Body of pancreas (tissue), 4 donors: ENCODE measurements around the gene ARAP2.

Source experiments
- CTCF ChIP-seq, 7 experiments: fragments of 450-650 bp in 4 of 7; fragments of 200-600 bp in 3 of 7; sonication (generic) in 3 of 7; IDR thresholded peaks; one replicate each; pipeline ENCODE4 v1.5.1; 2016 to 2019; ENCODE audit warnings: antibody characterized with exemption in 7 of 7
- POLR2A ChIP-seq, 3 donors: fragments of 450-650 bp; IDR thresholded peaks; one replicate each; pipeline ENCODE4 v1.6.1; 2016; ENCODE audit warnings: antibody characterized with exemption in 3 of 3, mild to moderate bottlenecking in 2 of 3

GRCh38 chr4:36233567-36234266, 10.6 kb downstream of the ARAP2 start:
- TF ChIP-seq CTCF (IDR thresholded peaks at IDR 0.05) (no peak), POLR2A (IDR thresholded peaks at IDR 0.05) (no peak)
